ENCODE measurements around the gene YIF1B.
"Not testable (repeated sequence)": the region's sequence is repeated elsewhere in the genome, so short reads cannot be mapped to it uniquely, and the experiment has no call there.

YIF1B gene

DNA sequence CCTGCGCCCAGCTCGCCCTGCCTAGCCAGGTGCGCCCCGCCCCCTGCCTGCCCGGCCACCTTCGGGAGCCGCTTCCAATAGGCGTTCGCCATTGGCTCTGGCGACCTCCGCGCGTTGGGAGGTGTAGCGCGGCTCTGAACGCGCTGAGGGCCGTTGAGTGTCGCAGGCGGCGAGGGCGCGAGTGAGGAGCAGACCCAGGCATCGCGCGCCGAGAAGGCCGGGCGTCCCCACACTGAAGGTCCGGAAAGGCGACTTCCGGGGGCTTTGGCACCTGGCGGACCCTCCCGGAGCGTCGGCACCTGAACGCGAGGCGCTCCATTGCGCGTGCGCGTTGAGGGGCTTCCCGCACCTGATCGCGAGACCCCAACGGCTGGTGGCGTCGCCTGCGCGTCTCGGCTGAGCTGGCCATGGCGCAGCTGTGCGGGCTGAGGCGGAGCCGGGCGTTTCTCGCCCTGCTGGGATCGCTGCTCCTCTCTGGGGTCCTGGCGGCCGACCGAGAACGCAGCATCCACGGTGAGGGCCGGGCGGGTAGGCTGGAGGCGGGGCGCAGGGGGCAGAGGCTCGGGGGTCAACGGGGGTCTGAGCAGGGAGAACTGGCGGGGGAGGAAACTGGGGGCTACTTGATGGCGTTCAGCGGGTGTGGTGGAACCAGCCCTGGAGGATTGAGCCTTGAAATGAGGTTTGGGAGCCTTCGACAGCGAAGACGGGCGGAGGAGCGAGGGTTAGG is 51.1 kb downstream of the YIF1B start, which contains the start of gene SPINT2:
SPINT2 (plus strand) TSS at position 88 of the 727 bp plus-strand sequence; CDS start at position 408, 320 bp downstream.
- H3K27ac ChIP-seq: peak within 1 kb of the TSS; percentile 98
- TF ChIP-seq, protein P1, sequence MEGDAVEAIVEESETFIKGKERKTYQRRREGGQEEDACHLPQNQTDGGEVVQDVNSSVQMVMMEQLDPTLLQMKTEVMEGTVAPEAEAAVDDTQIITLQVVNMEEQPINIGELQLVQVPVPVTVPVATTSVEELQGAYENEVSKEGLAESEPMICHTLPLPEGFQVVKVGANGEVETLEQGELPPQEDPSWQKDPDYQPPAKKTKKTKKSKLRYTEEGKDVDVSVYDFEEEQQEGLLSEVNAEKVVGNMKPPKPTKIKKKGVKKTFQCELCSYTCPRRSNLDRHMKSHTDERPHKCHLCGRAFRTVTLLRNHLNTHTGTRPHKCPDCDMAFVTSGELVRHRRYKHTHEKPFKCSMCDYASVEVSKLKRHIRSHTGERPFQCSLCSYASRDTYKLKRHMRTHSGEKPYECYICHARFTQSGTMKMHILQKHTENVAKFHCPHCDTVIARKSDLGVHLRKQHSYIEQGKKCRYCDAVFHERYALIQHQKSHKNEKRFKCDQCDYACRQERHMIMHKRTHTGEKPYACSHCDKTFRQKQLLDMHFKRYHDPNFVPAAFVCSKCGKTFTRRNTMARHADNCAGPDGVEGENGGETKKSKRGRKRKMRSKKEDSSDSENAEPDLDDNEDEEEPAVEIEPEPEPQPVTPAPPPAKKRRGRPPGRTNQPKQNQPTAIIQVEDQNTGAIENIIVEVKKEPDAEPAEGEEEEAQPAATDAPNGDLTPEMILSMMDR (conservative IDR thresholded peaks at IDR 0.05): no peak

DNA sequence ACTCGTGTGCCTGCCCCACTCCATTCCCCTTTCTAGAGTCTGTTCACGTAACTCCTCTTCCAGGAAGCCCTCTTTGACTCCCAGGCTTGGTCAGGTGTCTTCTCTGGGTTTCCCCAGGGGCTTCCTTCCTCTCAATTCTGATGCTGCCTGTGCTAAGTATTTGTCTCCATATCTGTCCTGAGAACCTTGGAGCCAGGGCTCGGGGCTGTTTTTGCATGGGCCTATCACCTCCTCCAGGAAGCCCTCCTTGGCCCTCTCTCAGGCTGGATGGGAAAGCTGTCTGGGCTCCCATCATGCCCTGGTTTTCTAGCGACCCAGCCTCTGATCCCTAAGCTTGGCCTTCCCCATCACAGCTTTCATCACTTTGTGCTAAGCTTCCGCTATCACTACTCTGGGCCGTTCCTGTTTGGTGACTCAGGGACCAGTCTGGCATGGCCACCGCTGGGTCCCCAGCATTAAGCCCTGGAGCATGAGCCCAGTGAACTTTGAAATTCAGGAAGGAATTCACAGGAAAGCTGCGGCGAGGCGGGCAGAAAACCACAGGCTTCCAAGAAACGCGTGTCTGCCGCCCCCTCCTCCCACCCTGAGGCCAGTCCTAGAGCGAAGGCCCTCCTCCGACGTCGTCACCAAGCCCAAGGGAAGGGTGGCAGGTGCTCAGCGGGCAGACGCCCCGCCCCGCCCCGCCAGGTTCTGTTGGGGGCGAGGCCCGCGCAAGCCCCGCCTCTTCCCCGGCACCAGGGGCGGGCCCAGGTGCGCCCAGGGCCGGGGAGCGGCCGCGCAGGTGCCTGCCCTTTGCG is 51.9 kb downstream of the YIF1B start:
- H3K27ac ChIP-seq: peak overlapping the region; percentile 98
- TF ChIP-seq, protein P1 (conservative IDR thresholded peaks at IDR 0.05): no peak

DNA sequence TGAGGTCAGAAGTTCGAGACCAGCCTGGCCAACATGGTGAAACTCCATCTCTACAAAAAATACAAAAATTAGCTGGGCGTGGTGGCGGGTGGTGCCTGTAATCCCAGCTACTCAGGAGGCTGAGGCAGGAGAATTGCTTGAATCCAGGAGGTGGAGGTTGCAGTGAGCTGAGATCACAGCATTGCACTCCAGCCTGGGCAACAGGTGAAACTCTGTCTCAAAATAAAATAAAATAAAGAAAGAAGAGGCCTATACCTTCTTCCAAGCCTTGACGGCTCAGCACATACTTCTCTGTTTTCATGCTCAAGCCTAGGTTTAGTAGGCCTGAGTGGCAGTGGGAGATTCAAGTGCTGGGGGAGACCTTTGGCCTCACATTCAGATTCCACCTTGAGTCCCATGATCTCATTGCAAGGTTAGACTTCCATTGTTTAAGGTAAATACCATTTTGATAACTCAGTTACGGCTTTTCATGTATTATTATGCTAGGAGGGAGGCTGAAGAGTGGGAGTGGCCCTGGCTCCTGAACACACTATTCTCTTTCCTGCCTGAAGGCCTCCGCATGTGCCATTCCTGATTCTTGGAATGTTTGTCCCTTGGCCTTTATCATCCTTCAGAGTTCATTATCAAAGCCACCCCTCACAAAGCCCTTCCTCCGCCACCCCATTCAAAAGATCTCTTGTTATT is 53.0 kb downstream of the YIF1B start:
- TF ChIP-seq, protein P1 (conservative IDR thresholded peaks at IDR 0.05): no peak
- no peak overlapping the region; the same call in 1 of the 2 replicates for H3K27ac ChIP-seq

DNA sequence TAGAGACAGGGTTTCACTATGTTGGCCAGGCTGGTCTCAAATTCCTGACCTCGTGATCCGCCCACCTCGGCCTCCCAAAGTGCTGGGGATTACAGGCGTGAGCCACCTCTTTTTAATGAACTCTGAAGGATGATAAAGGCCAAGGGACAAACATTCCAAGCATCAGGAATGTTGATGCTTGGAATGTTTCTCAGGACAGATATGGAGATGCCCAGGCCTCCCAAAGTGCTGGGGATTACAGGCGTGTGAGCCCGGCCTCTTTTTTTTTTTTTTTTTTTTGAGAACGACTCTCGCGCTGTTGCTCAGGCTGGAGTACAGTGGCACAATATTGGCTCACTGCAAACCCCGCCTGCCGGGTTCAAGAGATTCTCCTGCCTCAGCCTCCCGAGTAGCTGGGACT is 53.8 kb downstream of the YIF1B start:
- not testable (repeated sequence) for H3K27ac ChIP-seq

DNA sequence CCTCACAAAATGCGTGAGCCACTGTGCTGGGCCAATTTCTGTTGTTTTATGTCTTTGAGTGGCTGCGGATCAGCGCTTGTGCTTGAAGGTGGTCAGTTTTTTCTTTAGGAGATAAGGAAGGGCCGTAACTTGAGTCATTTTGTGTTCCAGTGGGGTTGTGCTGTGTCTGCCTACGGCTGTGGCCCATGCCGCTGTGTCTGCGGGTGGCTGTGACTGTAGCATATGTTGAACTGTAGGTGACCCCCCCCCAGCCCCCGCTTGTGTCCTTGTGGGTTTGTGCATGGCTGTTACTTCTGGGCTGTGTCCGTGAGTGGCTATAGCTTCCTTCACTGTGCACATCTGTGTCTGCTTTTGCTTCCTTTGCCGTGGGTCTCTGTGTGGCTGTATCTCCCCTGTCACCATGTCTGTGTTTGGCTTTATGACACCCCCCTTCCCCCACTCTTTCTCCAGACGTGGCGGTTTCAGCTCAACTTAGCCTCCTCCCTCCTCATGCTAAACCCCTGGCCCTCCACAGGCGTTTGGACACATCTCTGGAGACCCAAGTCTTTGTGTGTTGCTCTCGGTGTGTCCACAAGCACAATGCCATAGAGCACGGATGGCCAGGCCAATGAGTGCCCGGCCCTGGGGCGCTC is 60.2 kb downstream of the YIF1B start:
- H3K27ac ChIP-seq: no peak overlapping the region
- TF ChIP-seq, protein P1 (conservative IDR thresholded peaks at IDR 0.05): no peak

DNA sequence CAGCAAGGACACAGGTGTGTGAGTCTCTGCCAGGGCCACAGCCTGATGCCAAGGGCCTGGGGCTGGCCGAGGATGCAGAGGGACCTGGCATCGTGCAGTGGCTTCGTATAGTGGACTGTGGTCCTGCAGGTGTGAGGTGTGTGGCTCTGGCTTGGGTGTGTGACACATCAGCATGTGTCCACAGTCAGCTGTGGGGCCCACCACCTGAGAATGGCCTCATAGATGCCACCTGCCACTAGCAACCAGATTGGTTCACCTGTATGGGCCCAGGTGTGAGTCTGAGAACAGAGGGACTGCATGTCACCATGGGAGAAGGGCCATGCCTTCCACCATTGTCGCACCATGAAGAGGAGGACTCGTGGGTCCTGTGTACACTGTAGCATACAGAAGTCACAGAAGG is 62.0 kb downstream of the YIF1B start:
- H3K27ac ChIP-seq: no peak overlapping the region
- TF ChIP-seq, protein P1 (conservative IDR thresholded peaks at IDR 0.05): no peak

Data from VCaP (cell line).